Hepatocyte (in vitro differentiated cells): ENCODE measurements around the gene SPOPL. TPM values are rescaled to one million over a fixed set of nuclear protein-coding genes. Genes with fewer than 3 reads are reported as not detected.
A peak's percentile ranks its signal among the peaks of the same experiment; 100 is the strongest.

Experiments used
- DNase-seq: peaks from one replicate; pipeline ENCODE4 v3.0.0-alpha.2; 2016; ENCODE audit warnings: low spot score
- H2AFZ ChIP-seq: fragments of 200-600 bp; sonication (generic); 2 replicates; pipeline ENCODE4 v1.6.0; 2016; ENCODE audit warnings: antibody characterized with exemption, mild to moderate bottlenecking
- H3K27ac ChIP-seq: fragments of 200-600 bp; sonication (generic); 2 replicates; pipeline ENCODE4 v1.5.1; 2016; ENCODE audit warnings: mild to moderate bottlenecking
- H3K27me3 ChIP-seq: fragments of 200-600 bp; sonication (generic); 2 replicates; pipeline ENCODE4 v1.6.1; 2016
- H3K36me3 ChIP-seq: fragments of 200-600 bp; sonication (generic); replicated peaks from 2 replicates; pipeline ENCODE4 v1.5.1; 2016; ENCODE audit warnings: low read depth; ENCODE audit not compliant: insufficient read depth
- H3K4me1 ChIP-seq: fragments of 200-600 bp; sonication (generic); 2 replicates; pipeline ENCODE4 v1.5.1; 2016; ENCODE audit warnings: mild to moderate bottlenecking, moderate library complexity; ENCODE audit not compliant: insufficient read depth
- H3K4me2 ChIP-seq: fragments of 200-600 bp; sonication (generic); 2 replicates; pipeline ENCODE4 v1.6.0; 2016
- H3K4me3 ChIP-seq: fragments of 200-600 bp; sonication (generic); 2 replicates; pipeline ENCODE4 v1.5.1; 2016; ENCODE audit warnings: mild to moderate bottlenecking
- H3K79me2 ChIP-seq: fragments of 200-600 bp; sonication (generic); 2 replicates; pipeline ENCODE4 v1.6.0; 2017; ENCODE audit warnings: mild to moderate bottlenecking
- H3K9me2 ChIP-seq: fragments of 200-600 bp; sonication (generic); replicated peaks from 2 replicates; pipeline ENCODE4 v1.6.0; 2017; ENCODE audit warnings: mild to moderate bottlenecking; ENCODE audit not compliant: insufficient read depth
- H3K9me3 ChIP-seq: fragments of 200-600 bp; sonication (generic); 2 replicates; pipeline ENCODE4 v1.5.1; 2016; ENCODE audit warnings: low read depth, mild to moderate bottlenecking
- H4K20me1 ChIP-seq: fragments of 200-600 bp; sonication (generic); 2 replicates; pipeline ENCODE4 v1.6.0; 2016; ENCODE audit warnings: mild to moderate bottlenecking; ENCODE audit not compliant: insufficient read depth, poor library complexity, severe bottlenecking
- EZH2 ChIP-seq: fragments of 200-600 bp; sonication (generic); IDR thresholded peaks from 2 replicates; pipeline ENCODE4 v1.6.1; 2016; ENCODE audit warnings: antibody characterized with exemption, mild to moderate bottlenecking, borderline replicate concordance
- EZH2phosphoT487 ChIP-seq: fragments of 200-600 bp; sonication (generic); IDR thresholded peaks from one replicate; pipeline ENCODE4 v1.6.1; 2018; ENCODE audit warnings: antibody characterized with exemption, mild to moderate bottlenecking, low read depth, moderate library complexity; ENCODE audit not compliant: unreplicated experiment, severe bottlenecking
- WGBS: methylation state at CpG from one replicate; pipeline ENCODE4 v1.1.6; 2016; ENCODE audit warnings: low lambda C conversion rate; ENCODE audit errors: missing lambda C conversion rate; 5-methylcytosine and 5-hydroxymethylcytosine counted together
- polyA plus RNA-seq: library from polyadenylated mRNA; unstranded; fragments of >200 nt; fragmentation: Nextera tagmentation; extraction: Ambion mirVana; gene quantifications from 2 replicates; pipeline ENCODE4 v1.2.1, GENCODE V29; 2016
- total RNA-seq: library from RNA; depleted of rRNA; stranded (reverse); fragments of >200 nt; gene quantifications from 2 replicates; pipeline ENCODE4 v1.2.3, GENCODE V29; 2014
- TF ChIP-seq, protein P1 (sequence below): fragments of 200-600 bp; sonication (generic); IDR thresholded peaks from 2 replicates; pipeline ENCODE4 v1.5.1; 2016; ENCODE audit warnings: antibody characterized with exemption, mild to moderate bottlenecking; ENCODE audit not compliant: poor library complexity

The SPOPL gene
- total and polyA plus RNA-seq, 2 experiments from 2014 or later: 6.1 to 37.0 TPM

DNA sequence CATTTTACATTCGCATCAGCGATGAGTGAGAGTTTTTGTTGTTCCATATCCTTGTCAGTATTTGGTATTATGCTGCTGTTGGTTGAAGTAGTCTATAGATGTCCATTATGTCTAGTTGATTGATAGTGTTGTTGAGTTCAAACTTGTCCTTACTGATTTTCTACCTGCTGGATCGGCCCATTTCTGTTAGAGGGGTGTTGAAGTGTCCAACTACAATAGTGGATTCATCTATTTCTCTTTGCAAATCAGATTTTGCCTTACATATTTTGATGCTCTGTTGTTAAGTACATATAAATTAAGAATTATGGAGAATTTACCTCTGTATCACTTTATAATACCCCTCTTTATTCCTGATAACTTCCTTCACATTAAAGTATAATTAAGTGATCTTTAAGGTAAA, 8.7 kb downstream of the SPOPL start:
- Histone ChIP-seq H3K79me2 (peaks cover 100% of the 10 kb centered on the region), H3K4me1 (peaks cover 2% of the 10 kb centered on the region), H3K4me2 (no peak overlapping the region), H3K9me3 (no peaks in the 10 kb centered on the region), H2AFZ (no peak overlapping the region), H3K9me2 (no peaks in the 10 kb centered on the region), H4K20me1 (peaks cover 23% of the 10 kb centered on the region), H3K27me3 (no peaks in the 10 kb centered on the region), H3K36me3 (no peaks in the 10 kb centered on the region), H3K4me3 (no peak overlapping the region), H3K27ac (no peak overlapping the region)
- TF ChIP-seq EZH2phosphoT487 (no peak), EZH2 (no peak)
- TF ChIP-seq, protein P1, sequence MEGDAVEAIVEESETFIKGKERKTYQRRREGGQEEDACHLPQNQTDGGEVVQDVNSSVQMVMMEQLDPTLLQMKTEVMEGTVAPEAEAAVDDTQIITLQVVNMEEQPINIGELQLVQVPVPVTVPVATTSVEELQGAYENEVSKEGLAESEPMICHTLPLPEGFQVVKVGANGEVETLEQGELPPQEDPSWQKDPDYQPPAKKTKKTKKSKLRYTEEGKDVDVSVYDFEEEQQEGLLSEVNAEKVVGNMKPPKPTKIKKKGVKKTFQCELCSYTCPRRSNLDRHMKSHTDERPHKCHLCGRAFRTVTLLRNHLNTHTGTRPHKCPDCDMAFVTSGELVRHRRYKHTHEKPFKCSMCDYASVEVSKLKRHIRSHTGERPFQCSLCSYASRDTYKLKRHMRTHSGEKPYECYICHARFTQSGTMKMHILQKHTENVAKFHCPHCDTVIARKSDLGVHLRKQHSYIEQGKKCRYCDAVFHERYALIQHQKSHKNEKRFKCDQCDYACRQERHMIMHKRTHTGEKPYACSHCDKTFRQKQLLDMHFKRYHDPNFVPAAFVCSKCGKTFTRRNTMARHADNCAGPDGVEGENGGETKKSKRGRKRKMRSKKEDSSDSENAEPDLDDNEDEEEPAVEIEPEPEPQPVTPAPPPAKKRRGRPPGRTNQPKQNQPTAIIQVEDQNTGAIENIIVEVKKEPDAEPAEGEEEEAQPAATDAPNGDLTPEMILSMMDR: no peak
- WGBS: 100% methylated on average over 3 of the region's 3 CpGs
- no peak for DNase-seq

DNA sequence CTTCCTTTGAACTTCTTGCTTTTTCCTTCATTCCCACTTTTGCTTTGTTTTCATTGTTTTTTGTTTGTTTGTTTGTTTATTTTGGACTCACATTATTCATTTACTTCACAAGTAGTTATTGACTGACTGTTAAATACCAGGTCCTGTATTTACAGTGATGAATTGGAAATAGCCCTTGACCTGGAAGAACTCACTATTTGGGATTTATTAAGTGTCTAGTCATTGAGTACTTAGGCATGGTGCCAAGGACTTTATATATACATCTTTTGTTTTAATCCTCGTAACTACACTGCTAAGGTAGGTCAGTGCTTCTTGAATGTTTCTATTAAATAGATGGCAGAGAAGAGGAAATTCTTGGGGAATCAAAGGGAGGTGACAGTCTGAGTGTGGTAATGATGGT, 11.1 kb downstream of the SPOPL start:
- Histone ChIP-seq H3K4me2 (no peak overlapping the region), H3K36me3 (no peaks in the 10 kb centered on the region), H4K20me1 (peaks cover 14% of the 10 kb centered on the region), H3K4me3 (no peak overlapping the region), H3K27me3 (no peaks in the 10 kb centered on the region), H3K79me2 (peaks cover 99% of the 10 kb centered on the region), H3K4me1 (peaks cover 19% of the 10 kb centered on the region), H2AFZ (no peak overlapping the region), H3K27ac (no peak overlapping the region), H3K9me3 (no peaks in the 10 kb centered on the region), H3K9me2 (no peaks in the 10 kb centered on the region)
- no peak for DNase-seq
- TF ChIP-seq EZH2: no peak
- no peak for TF ChIP-seq EZH2phosphoT487
- TF ChIP-seq, protein P1: no peak
- 88% methylated on average over 1 of the region's 1 CpG for WGBS

DNA sequence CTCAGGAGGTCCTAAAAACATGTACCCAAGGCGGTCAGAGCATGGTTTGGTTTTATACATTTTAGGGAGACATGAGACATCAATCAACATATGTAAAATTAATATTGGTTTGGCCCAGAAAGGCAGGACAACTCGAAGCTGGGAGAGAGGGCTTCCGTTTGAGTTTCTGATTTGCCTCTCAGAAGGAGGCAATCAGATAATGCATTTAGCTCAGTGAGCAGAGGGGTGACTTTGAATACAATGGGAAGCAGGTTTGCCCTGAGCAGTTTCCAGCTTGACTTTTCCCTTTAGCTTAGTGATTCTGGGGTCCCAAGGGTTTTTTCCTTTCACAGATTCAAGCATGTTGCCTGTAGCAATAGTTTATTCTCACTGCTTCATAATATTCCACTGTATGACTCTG, 12.6 kb downstream of the SPOPL start:
- TF ChIP-seq, protein P1: no peak
- no peak for TF ChIP-seq EZH2
- no peak for TF ChIP-seq EZH2phosphoT487
- H3K9me2 ChIP-seq: no peaks in the 10 kb centered on the region
- peaks cover 19% of the 10 kb centered on the region for H3K4me1 ChIP-seq
- H4K20me1 ChIP-seq: peaks cover 4% of the 10 kb centered on the region
- no peak overlapping the region for H2AFZ ChIP-seq
- no peak overlapping the region for H3K4me3 ChIP-seq
- H3K27me3 ChIP-seq: no peaks in the 10 kb centered on the region
- H3K4me2 ChIP-seq: no peak overlapping the region
- H3K79me2 ChIP-seq: peaks cover 99% of the 10 kb centered on the region
- no peak for DNase-seq
- WGBS: 60% methylated on average over 3 of the region's 3 CpGs
- H3K36me3 ChIP-seq: no peaks in the 10 kb centered on the region
- no peak overlapping the region for H3K27ac ChIP-seq
- no peaks in the 10 kb centered on the region for H3K9me3 ChIP-seq

DNA sequence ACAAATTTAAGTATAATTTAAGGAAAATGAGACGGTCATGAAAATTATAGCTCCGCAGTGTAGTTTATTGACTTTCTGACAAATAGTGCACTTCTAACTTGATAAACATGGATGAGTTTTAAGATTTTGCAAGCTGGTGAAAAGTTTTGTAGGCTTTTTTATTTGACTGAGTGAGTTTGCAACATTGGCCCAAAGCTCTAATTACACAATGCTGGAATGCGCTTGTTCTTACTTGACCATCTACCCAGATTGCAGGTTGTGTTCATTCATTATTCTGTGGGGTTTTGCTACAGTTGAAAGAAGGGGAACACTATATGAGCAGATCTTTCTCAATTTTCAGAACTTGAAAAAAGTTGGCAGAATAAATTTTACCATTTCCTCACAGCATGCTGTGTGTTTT, 13.5 kb downstream of the SPOPL start:
- WGBS: 74% methylated on average over 3 of the region's 3 CpGs
- peaks cover 4% of the 10 kb centered on the region for H4K20me1 ChIP-seq
- no peaks in the 10 kb centered on the region for H3K36me3 ChIP-seq
- peak overlapping the region; percentile 43 for H3K27ac ChIP-seq
- no peak overlapping the region for H3K4me3 ChIP-seq
- DNase-seq: no peak
- H3K4me2 ChIP-seq: peak overlapping the region; percentile 35
- no peaks in the 10 kb centered on the region for H3K9me2 ChIP-seq
- peaks cover 19% of the 10 kb centered on the region for H3K4me1 ChIP-seq
- H3K9me3 ChIP-seq: no peaks in the 10 kb centered on the region
- H3K27me3 ChIP-seq: no peaks in the 10 kb centered on the region
- H3K79me2 ChIP-seq: peaks cover 99% of the 10 kb centered on the region
- TF ChIP-seq EZH2: no peak
- TF ChIP-seq, protein P1: no peak
- no peak for TF ChIP-seq EZH2phosphoT487
- no peak overlapping the region for H2AFZ ChIP-seq
